HL-60 (cell line): Measurements from ENCODE around the gene FBXO24.
"Not testable (repeated sequence)": the region's sequence is repeated elsewhere in the genome, so short reads cannot be mapped to it uniquely, and the experiment has no call there.

Experiments used
- DNase-seq, 2 experiments: peaks; one replicate each; pipeline ENCODE4 v3.0.0-alpha.2; 2010 to 2020; ENCODE audit warnings: low read depth in 1 of 2, low spot score in 1 of 2
- H3K27ac ChIP-seq: fragments of 250-450 bp; sonication (Bioruptor Pico); replicated peaks from 2 replicates; pipeline ENCODE4 v1.5.1; 2020; ENCODE audit warnings: mild to moderate bottlenecking, moderate library complexity
- H3K27me3 ChIP-seq: fragments of 250-450 bp; sonication (Bioruptor Pico); 2 replicates; pipeline ENCODE4 v1.5.1; 2021; ENCODE audit warnings: mild to moderate bottlenecking, moderate library complexity; ENCODE audit not compliant: insufficient read depth, poor library complexity, severe bottlenecking
- H3K4me3 ChIP-seq: replicated peaks from 2 replicates; pipeline ENCODE4 v1.5.1; 2011; ENCODE audit warnings: mild to moderate bottlenecking, control low read depth, low read length; ENCODE audit not compliant: insufficient read depth
- CTCF ChIP-seq: IDR thresholded peaks from one replicate; pipeline ENCODE4 v1.5.1; 2011; ENCODE audit warnings: low read length, control low read depth, inconsistent platforms; ENCODE audit not compliant: insufficient read depth
- GABPA ChIP-seq: IDR thresholded peaks from 2 replicates; pipeline ENCODE4 v1.6.1; 2012; ENCODE audit warnings: low read depth
- POLR2AphosphoS5 ChIP-seq: IDR thresholded peaks from 2 replicates; pipeline ENCODE4 v1.6.1; 2012; ENCODE audit warnings: low read depth
- REST ChIP-seq: IDR thresholded peaks from 2 replicates; pipeline ENCODE4 v1.6.1; 2012; ENCODE audit warnings: low read depth; ENCODE audit not compliant: insufficient replicate concordance
- SPI1 ChIP-seq: IDR thresholded peaks from 2 replicates; pipeline ENCODE4 v1.6.1; 2012; ENCODE audit warnings: low read depth, mild to moderate bottlenecking, borderline replicate concordance

Gene FBXO24

DNA sequence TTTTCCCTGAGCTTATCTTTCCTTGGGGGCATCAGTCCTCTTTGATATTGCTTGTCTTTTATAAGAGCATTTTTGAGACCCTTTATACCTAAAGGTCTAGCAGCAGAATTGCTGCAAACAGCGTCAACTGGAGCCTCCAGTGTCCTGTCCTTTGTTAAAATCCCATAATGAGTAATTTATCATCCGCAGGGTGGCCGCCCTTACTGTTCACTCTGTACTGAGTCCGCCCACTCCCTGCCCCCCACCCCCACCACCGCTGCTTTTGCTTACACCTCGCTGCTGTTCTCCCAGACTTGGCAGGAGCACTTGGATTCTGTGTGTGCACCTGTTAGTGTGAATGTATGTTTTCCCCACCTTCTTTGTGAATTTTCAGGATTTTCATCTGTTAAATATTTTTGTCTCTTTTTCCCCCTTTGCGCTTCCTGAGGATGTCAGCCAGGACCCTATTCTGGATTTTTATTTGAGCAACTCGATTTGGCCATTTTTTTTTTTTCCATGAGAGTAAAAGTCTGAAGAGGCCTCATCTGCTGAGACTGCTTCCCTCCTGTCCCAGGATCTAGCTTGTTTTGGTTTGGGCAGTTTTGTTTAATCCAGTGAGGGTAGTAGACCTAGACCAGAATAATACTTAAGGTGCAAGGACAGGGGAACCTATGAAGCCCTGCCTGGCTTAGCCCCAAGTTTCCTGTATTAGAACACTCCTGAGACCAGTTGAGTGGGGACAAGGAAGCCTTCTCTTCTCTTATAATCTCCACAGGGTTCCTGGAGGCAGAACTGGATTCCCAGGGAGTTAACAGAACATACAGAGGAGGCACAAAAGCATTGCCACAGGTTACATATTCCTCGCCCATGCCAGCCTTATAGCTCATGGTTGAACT, 39.0 kb upstream of the FBXO24 start:
- Histone ChIP-seq H3K4me3 (no peak overlapping the region), H3K27me3 (no peaks in the 10 kb centered on the region), H3K27ac (no peak overlapping the region)
- no peak for DNase-seq
- TF ChIP-seq REST (no peak), POLR2AphosphoS5 (no peak), GABPA (no peak), CTCF (no peak), SPI1 (no peak)

DNA sequence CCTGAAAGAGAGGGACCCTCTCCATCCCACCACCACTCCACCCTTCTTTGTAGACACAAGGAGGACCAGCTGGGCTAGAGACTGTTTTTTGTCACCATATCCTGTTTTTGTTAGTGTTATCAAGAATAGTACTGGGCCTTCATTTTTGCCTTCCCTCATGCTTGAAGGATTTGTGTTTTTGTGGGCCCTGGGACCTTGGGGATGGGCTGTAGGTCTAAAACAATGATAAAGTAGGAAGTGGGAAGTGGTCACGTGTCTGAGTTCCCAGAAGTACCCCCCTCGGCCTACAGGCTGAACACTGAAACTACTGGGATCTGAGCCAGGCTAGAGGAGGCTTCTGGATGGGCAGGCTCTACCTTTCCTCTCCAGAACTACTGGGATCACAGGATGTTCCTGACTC, 38.3 kb upstream of the FBXO24 start:
- Histone ChIP-seq H3K27ac (no peak overlapping the region), H3K27me3 (no peaks in the 10 kb centered on the region), H3K4me3 (no peak overlapping the region)
- TF ChIP-seq REST (no peak), SPI1 (peak; percentile 59; the same call in 1 of the 2 replicates)
- DNase-seq, result no peak

DNA sequence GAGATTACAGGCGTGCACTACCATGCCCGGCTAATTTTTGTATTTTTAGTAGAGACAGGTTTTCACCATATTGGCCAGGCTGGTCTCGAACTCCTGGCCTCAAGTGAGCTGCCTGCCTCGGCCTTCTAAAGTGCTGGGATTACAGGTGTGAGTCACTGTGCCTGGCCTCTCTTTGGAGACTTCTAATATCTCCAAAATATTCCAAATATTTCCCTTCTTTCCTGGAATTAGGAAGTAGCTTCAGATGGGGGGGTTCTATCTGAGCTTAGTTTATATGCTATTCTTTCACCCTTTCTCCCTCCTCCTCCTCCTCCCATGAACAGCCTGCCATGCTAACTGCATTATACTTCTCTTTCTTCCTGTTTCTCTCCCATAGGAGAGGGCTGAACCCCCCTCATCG, 37.7 kb upstream of the FBXO24 start:
- not testable (repeated sequence) for H3K4me3 ChIP-seq, DNase-seq, H3K27ac ChIP-seq, H3K27me3 ChIP-seq

GRCh38 chr7:100552532-100552931, 33.6 kb upstream of the FBXO24 start:
- H3K27me3 ChIP-seq, result no peaks in the 10 kb centered on the region
- DNase-seq, result no peak
- no peak overlapping the region for H3K27ac ChIP-seq
- TF ChIP-seq REST (no peak), GABPA (no peak), CTCF (no peak), SPI1 (no peak), POLR2AphosphoS5 (no peak)
- H3K4me3 ChIP-seq, result no peak overlapping the region
